Mesothelial cell of epicardium (in vitro differentiated cells): ENCODE results near the gene UGT1A9. TPM values are rescaled to one million over a fixed set of nuclear protein-coding genes. Genes with fewer than 3 reads are reported as not detected.
A peak's percentile ranks its signal among the peaks of the same experiment; 100 is the strongest.

Source experiments
- DNase-seq, 2 experiments: peaks; one replicate each; pipeline ENCODE4 v3.0.0; 2021; ENCODE audit warnings: low spot score in 2 of 2; ENCODE audit not compliant: unreplicated experiment in 2 of 2
- H3K27ac Mint-ChIP-seq: 2 replicates; pipeline ENCODE4 v1.8.0; 2021; ENCODE audit warnings: mixed read lengths
- H3K27me3 Mint-ChIP-seq: 2 replicates; pipeline ENCODE4 v1.8.0; 2021; ENCODE audit warnings: low read depth, mixed read lengths
- H3K36me3 Mint-ChIP-seq: 2 replicates; pipeline ENCODE4 v1.8.0; 2021; ENCODE audit warnings: mixed read lengths
- H3K4me1 Mint-ChIP-seq: 2 replicates; pipeline ENCODE4 v1.8.0; 2021; ENCODE audit warnings: mixed read lengths
- H3K4me3 Mint-ChIP-seq: 2 replicates; pipeline ENCODE4 v1.8.0; 2021; ENCODE audit warnings: mild to moderate bottlenecking, moderate library complexity, mixed read lengths
- H3K9me3 Mint-ChIP-seq: 2 replicates; pipeline ENCODE4 v1.8.0; 2021; ENCODE audit warnings: mixed read lengths
- total RNA-seq: library from RNA; stranded (reverse); gene quantifications from 3 replicates; pipeline ENCODE4 v1.2.1, GENCODE V29; 2021
- TF ChIP-seq, protein P1 (sequence below): fragments of 200-600 bp; sonication (generic); IDR thresholded peaks from one replicate; pipeline ENCODE4 v1.5.0; 2021; ENCODE audit warnings: antibody characterized with exemption; ENCODE audit not compliant: unreplicated experiment

Gene UGT1A9
- total RNA-seq, 1 donor from 2014 or later: not detected

DNA sequence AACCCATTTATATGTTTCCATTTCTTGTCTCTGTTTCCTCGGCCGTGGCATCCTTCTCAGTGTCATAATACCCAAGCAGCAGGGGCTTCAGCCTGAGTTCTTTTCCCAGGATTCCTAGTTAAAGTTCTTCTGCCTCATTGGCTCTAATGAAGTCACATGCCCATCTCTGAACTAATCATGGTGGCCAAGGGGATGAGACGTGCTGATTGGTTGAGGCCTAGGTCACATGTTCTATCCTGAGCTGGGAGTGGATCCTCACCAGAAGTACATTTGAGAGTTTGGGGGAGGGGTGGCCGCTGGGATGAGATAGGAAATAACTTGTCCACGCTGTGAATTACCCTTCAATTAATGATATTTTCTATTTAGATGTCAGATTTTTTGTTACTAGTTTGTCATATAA, 37.2 kb downstream of the UGT1A9 start:
- H3K4me1 Mint-ChIP-seq: peaks cover 4% of the 10 kb centered on the region
- TF ChIP-seq, protein P1, sequence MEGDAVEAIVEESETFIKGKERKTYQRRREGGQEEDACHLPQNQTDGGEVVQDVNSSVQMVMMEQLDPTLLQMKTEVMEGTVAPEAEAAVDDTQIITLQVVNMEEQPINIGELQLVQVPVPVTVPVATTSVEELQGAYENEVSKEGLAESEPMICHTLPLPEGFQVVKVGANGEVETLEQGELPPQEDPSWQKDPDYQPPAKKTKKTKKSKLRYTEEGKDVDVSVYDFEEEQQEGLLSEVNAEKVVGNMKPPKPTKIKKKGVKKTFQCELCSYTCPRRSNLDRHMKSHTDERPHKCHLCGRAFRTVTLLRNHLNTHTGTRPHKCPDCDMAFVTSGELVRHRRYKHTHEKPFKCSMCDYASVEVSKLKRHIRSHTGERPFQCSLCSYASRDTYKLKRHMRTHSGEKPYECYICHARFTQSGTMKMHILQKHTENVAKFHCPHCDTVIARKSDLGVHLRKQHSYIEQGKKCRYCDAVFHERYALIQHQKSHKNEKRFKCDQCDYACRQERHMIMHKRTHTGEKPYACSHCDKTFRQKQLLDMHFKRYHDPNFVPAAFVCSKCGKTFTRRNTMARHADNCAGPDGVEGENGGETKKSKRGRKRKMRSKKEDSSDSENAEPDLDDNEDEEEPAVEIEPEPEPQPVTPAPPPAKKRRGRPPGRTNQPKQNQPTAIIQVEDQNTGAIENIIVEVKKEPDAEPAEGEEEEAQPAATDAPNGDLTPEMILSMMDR: no peak
- H3K4me3 Mint-ChIP-seq: no peak overlapping the region
- no peaks in the 10 kb centered on the region for H3K36me3 Mint-ChIP-seq
- DNase-seq: no peak
- H3K27ac Mint-ChIP-seq: no peak overlapping the region
- H3K9me3 Mint-ChIP-seq: peaks cover 4% of the 10 kb centered on the region
- peaks cover 26% of the 10 kb centered on the region for H3K27me3 Mint-ChIP-seq

DNA sequence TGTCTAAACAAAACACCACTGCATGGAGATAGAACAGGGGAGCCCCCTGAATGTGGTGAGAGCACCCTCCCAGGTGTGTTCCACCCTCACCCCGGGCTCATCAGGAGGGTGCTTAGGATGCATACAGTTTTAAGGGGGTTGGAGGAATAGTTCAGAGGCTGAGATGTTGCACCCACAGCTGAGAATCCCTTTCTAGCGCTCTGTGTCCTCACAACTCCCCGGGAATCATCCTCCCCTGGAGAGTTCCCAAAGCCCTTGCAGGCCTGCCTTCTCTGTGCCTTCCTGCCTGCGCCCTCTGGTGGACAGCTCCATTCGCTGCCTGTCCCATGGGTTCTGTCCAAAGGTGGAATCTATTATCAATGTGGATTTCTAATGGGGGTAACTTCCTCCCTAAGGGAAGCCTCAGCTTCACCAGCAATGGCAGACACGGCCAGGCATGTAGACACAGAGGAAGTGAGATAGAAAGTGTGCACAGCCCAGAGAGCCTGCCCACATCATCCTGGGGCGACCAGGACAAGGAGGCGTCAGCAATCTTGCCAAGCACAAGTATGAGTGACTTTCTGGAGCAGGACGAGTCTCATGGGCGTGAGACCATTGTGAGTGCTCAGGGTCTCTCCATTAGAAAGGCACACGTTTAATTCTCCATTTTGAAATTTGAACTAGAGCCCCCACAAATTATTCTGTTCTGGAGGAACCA, 39.8 kb downstream of the UGT1A9 start:
- Mint-ChIP-seq H3K4me3 (no peak overlapping the region), H3K4me1 (no peaks in the 10 kb centered on the region), H3K9me3 (no peaks in the 10 kb centered on the region), H3K27ac (no peak overlapping the region), H3K27me3 (peaks cover 36% of the 10 kb centered on the region), H3K36me3 (no peaks in the 10 kb centered on the region)
- TF ChIP-seq, protein P1: peak; percentile 83
- peak; percentile 78 to 89 for DNase-seq

DNA sequence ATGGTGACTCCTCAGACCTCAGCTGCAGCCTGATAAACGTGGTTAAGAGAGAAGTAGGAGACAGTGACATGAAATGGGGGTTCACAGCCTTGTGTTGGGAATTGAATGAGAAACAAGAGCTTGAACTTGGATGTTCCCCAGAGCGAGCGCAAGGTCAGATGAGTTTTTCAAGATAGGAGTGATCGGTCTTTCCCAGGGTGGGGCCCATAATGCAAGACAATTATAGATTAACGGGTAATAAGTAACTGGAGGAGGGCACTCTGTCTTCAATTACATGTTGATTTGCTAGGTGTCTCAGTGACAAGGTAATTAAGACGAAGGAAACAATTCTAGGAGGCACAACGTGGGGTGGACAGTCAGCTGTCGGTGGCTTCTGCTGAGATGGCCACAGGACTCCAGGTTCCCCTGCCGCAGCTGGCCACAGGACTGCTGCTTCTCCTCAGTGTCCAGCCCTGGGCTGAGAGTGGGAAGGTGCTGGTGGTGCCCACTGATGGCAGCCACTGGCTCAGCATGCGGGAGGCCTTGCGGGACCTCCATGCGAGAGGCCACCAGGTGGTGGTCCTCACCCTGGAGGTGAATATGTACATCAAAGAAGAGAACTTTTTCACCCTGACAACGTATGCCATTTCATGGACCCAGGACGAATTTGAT, 41.0 kb downstream of the UGT1A9 start, which contains the start of gene UGT1A5:
Gene UGT1A5, plus strand, starts transcription at position 297 of the 651 bp plus-strand sequence. Its CDS starts 85 bp downstream, at position 382.
- DNase-seq: no peak
- no peaks in the 10 kb centered on the region for H3K9me3 Mint-ChIP-seq
- TF ChIP-seq, protein P1: no peak
- no peaks in the 10 kb centered on the region for H3K36me3 Mint-ChIP-seq
- H3K4me1 Mint-ChIP-seq: no peaks in the 10 kb centered on the region
- H3K4me3 Mint-ChIP-seq: no peak within 1 kb of the TSS
- H3K27me3 Mint-ChIP-seq: peaks cover 37% of the 10 kb centered on the region
- no peak within 1 kb of the TSS for H3K27ac Mint-ChIP-seq

DNA sequence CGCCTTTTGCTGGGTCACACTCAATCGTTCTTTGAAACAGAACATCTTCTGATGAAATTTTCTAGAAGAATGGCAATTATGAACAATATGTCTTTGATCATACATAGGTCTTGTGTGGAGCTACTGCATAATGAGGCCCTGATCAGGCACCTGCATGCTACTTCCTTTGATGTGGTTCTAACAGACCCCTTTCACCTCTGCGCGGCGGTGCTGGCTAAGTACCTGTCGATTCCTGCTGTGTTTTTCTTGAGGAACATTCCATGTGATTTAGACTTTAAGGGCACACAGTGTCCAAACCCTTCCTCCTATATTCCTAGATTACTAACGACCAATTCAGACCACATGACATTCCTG, 41.5 kb downstream of the UGT1A9 start:
- Mint-ChIP-seq H3K36me3 (no peaks in the 10 kb centered on the region), H3K27me3 (peaks cover 39% of the 10 kb centered on the region), H3K4me1 (no peaks in the 10 kb centered on the region), H3K9me3 (no peaks in the 10 kb centered on the region), H3K27ac (no peak overlapping the region), H3K4me3 (no peak overlapping the region)
- DNase-seq: no peak
- TF ChIP-seq, protein P1: no peak

DNA sequence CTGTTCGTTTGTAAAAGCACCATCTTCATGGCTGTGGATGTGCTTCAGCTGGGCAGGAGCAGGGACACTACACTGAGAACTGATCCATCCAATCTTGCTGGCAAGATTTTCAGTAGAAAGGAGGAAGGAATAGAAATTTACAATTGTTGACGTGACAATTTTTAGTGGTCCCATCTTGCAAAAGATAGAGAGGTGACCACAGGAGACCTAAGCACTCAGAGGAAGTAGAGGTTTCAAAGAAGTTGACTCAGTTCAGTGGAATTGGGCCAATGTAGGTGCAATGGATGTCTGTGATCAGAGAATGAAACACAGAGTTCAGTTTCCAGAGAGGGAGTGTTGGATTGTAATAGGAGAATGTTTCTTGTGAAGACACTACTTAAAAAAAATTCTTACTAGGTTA, 42.4 kb downstream of the UGT1A9 start:
- no peak for DNase-seq
- Mint-ChIP-seq H3K36me3 (no peaks in the 10 kb centered on the region), H3K4me1 (no peaks in the 10 kb centered on the region), H3K9me3 (no peaks in the 10 kb centered on the region), H3K27me3 (peaks cover 42% of the 10 kb centered on the region), H3K4me3 (no peak overlapping the region), H3K27ac (no peak overlapping the region)
- TF ChIP-seq, protein P1: no peak
